ENCODE results near the gene FBXL19. TPM values are rescaled to one million over a fixed set of nuclear protein-coding genes. Genes with fewer than 3 reads are reported as not detected.

FBXL19 gene
- total and polyA plus RNA-seq, 2 of the 8 experiments (the other 6 are each of a cell fraction or from before 2014, with no cell fraction given) = 47.2 to 72.2 TPM

DNA sequence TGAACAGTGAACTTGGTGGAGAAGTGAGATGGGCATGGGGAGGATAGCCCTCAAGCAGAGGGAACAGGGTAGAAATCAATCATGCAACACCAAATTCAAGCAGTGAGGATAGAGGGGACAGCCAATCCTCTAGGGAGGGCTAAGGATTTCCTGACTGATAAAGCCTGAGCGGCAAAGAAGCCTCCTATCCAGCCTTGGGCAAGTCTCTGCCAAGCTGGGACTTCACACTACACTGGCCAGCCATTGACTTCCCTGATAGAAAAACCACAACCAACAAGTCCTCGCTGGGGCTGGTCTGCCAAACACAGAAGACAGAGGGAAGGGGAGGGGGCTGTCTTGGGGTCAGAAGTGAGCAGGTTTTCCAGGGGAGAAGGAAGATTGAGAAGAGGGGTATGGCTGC, 2.5 kb upstream of the FBXL19 start:
- Histone ChIP-seq H3K9me3 (ENCODE audit: insufficient read depth in 2 of 2, low read depth in 1 of 2, low read length in 1 of 2) (no peaks in the 10 kb centered on the region), H3K27ac (ENCODE audit: low read depth, low read length) (no peak overlapping the region), H4K91ac (replicated peaks; ENCODE audit: insufficient read length, low read length) (no peak overlapping the region), H3K18ac (ENCODE audit: extremely low read depth, low read length) (no peak overlapping the region), H2BK12ac (ENCODE audit: low read depth, low read length) (no peak overlapping the region), H2AFZ (ENCODE audit: low read length) (no peak overlapping the region), H4K5ac (ENCODE audit: insufficient read length, low read depth, low read length) (no peak overlapping the region), H3K27me3 (replicated peaks in 1 of 4; ENCODE audit: control insufficient read depth in 3 of 4, extremely low read depth in 1 of 4, insufficient read depth in 3 of 4, low read length in 3 of 4) (no peaks in the 10 kb centered on the region), H3K9ac (replicated peaks in 1 of 4; ENCODE audit: extremely low read depth in 1 of 4, low read depth in 3 of 4, low read length in 3 of 4) (no peak overlapping the region), H2BK5ac (ENCODE audit: low read depth, low read length) (no peak overlapping the region), H3K79me2 (ENCODE audit: control insufficient read depth in 1 of 2, insufficient read depth in 2 of 2, low read length in 2 of 2) (peaks cover 0 to 10% of the 10 kb centered on the region in 2 experiments; a peak in 2 of 4 replicates), H3K14ac (ENCODE audit: insufficient read length) (no peak overlapping the region), H4K20me1 (replicated peaks in 1 of 2; ENCODE audit: control insufficient read depth in 1 of 2, insufficient read depth in 2 of 2, low read length in 2 of 2) (peaks cover 2 to 3% of the 10 kb centered on the region in 2 experiments), H3K23ac (ENCODE audit: insufficient read length) (no peak overlapping the region), H3K36me3 (ENCODE audit: control insufficient read depth in 2 of 4, insufficient read depth in 4 of 4, low read length in 3 of 4) (peaks cover 0 to 2% (median 0%) of the 10 kb centered on the region in 4 experiments; a peak in 1 of 8 replicates), H3K23me2 (ENCODE audit: low read depth, low read length) (peaks cover 8% of the 10 kb centered on the region; the same call in 1 of the 2 replicates), H3K4ac (replicated peaks; ENCODE audit: insufficient read length, low read depth, low read length) (no peak overlapping the region), H2BK15ac (ENCODE audit: low read length) (no peak overlapping the region), H3K4me2 (ENCODE audit: insufficient read depth in 1 of 2, low read depth in 2 of 2, low read length in 2 of 2) (no peak overlapping the region), H2BK20ac (ENCODE audit: low read length) (no peak overlapping the region), H3K4me3 (ENCODE audit: extremely low read depth in 1 of 4, insufficient read depth in 2 of 4, low read depth in 3 of 4, low read length in 4 of 4) (no peak overlapping the region), H2BK120ac (replicated peaks; ENCODE audit: low read depth, low read length) (no peak overlapping the region), H3K79me1 (ENCODE audit: low read depth, low read length) (peaks cover 4% of the 10 kb centered on the region), H2AK5ac (ENCODE audit: low read depth, low read length) (no peak overlapping the region), H3K4me1 (replicated peaks in 1 of 4; ENCODE audit: control insufficient read depth in 3 of 4, insufficient read depth in 4 of 4, low read length in 3 of 4) (peaks cover 0 to 5% (median under 1%) of the 10 kb centered on the region in 4 experiments; a peak in 3 of 7 replicates), H4K8ac (ENCODE audit: extremely low read depth, insufficient read depth, low read length) (no peak overlapping the region), H3K56ac (replicated peaks; ENCODE audit: insufficient read length, low read depth, low read length) (no peak overlapping the region)
- ChIA-PET POLR2A (ENCODE audit: partially characterized antibody) (interaction anchor here (0.8 kb wide), 1 partner anchor 46 kb away, joined by 3 read pairs; no protein-coding TSS in a partner anchor), CTCF (ENCODE audit: partially characterized antibody) (interaction anchor here (0.6 to 8.0 kb wide), 9 partner anchors 19 to 984 kb away, joined by 3 to 63 read pairs (median 4); no protein-coding TSS in a partner anchor)
- no peak for DNase-seq (ENCODE audit: low read depth in 1 of 2, low spot score in 2 of 2)
- 69% methylated on average over 2 of the region's 2 CpGs; no CpG with 5 or more reads in 1 of the 2 experiments for WGBS, 2 experiments (ENCODE audit: extremely low coverage in 1 of 2, insufficient coverage in 1 of 2, insufficient read length in 1 of 2, insufficient replicate concordance in 2 of 2, low coverage in 1 of 2, low lambda C conversion rate in 2 of 2, missing lambda C conversion rate in 1 of 2)
- FAIRE-seq = no peak
- TF ChIP-seq RFX5 (IDR thresholded peaks at IDR 0.05; ENCODE audit: borderline replicate concordance, low read depth, low read length) (no peak), SP4 (IDR thresholded peaks at IDR 0.05; ENCODE audit: low read length) (no peak), BACH1 (IDR thresholded peaks at IDR 0.05; ENCODE audit: low read length) (no peak), HDAC2 (IDR thresholded peaks at IDR 0.05; ENCODE audit: borderline replicate concordance in 1 of 2, low read depth in 2 of 2, low read length in 2 of 2) (no peak), NANOG (IDR thresholded peaks at IDR 0.05; ENCODE audit: insufficient read depth, low read depth, low read length, poor library complexity, severe bottlenecking) (no peak), CHD1 (IDR thresholded peaks at IDR 0.05; ENCODE audit: low read depth, low read length) (no peak), FOSL1 (IDR thresholded peaks at IDR 0.05; ENCODE audit: insufficient read depth, low read depth, low read length) (no peak), JUND (IDR thresholded peaks at IDR 0.05; ENCODE audit: low read length) (no peak), CTBP2 (IDR thresholded peaks at IDR 0.05; ENCODE audit: borderline replicate concordance, insufficient read depth, insufficient read length, low read length) (no peak), PHF8 (conservative IDR thresholded peaks at IDR 0.05; ENCODE audit: low read depth, low read length) (no peak), SIN3A (conservative IDR thresholded peaks at IDR 0.05 in 1 of 2, IDR thresholded peaks at IDR 0.05 in 1 of 2; ENCODE audit: low read depth in 1 of 2, low read length in 2 of 2) (no peak), RBBP5 (IDR thresholded peaks at IDR 0.05; ENCODE audit: borderline replicate concordance, low read depth, low read length) (no peak), BRCA1 (IDR thresholded peaks at IDR 0.05; ENCODE audit: low read depth, low read length) (no peak)
